Cardiac muscle cell (in vitro differentiated cells and primary cell): Measurements from ENCODE around the gene CCBE1. TPM values are rescaled to one million over a fixed set of nuclear protein-coding genes. Genes with fewer than 3 reads are reported as not detected.

Experiments
- DNase-seq, 2 donors: peaks; one replicate each; pipeline versions ENCODE4 v3.0.0 to v3.0.0-alpha.2; 2010 to 2017; ENCODE audit warnings: low read depth in 1 of 2, low spot score in 1 of 2
- H3K27ac ChIP-seq: fragments of 200-600 bp; sonication (generic); 2 replicates; pipeline ENCODE4 v1.5.1; 2016
- H3K27me3 ChIP-seq: fragments of 200-600 bp; sonication (generic); 2 replicates; pipeline ENCODE4 v1.6.0; 2016; ENCODE audit warnings: control low read depth
- H3K36me3 ChIP-seq: fragments of 200-600 bp; sonication (generic); 2 replicates; pipeline ENCODE4 v1.5.1; 2016; ENCODE audit warnings: control low read depth
- H3K4me1 ChIP-seq: fragments of 200-600 bp; sonication (generic); 2 replicates; pipeline ENCODE4 v1.8.1; 2017; ENCODE audit warnings: low read depth, mild to moderate bottlenecking, mixed run types
- H3K4me3 ChIP-seq: fragments of 200-600 bp; sonication (generic); 2 replicates; pipeline ENCODE4 v1.5.1; 2016; ENCODE audit warnings: mild to moderate bottlenecking
- H3K9me3 ChIP-seq: fragments of 200-600 bp; sonication (generic); 2 replicates; pipeline ENCODE4 v1.5.1; 2017; ENCODE audit warnings: low read depth, mild to moderate bottlenecking, control low read depth
- CTCF ChIP-seq: IDR thresholded peaks from 2 replicates; pipeline ENCODE4 v1.5.1; 2012; ENCODE audit warnings: low read depth, mild to moderate bottlenecking, low read length
- polyA plus RNA-seq: library from polyadenylated mRNA; unstranded; fragments of >200 nt; fragmentation: Nextera tagmentation; extraction: Ambion mirVana; gene quantifications from 2 replicates; pipeline ENCODE4 v1.2.1, GENCODE V29; 2016
- total RNA-seq: library from RNA; depleted of rRNA; stranded (reverse); fragments of >200 nt; gene quantifications from 2 replicates; pipeline ENCODE4 v1.2.3, GENCODE V29; 2016

Gene CCBE1
- total and polyA plus RNA-seq, 2 experiments from 2014 or later: 1.5 to 3.7 TPM

- H3K27ac ChIP-seq: no peak overlapping the region
These were observed 130.7 kb downstream of the CCBE1 start for GRCh38 chr18:59566533-59566971.

GRCh38 chr18:59565957-59566356 lies 131.3 kb downstream of the CCBE1 start:
- Histone ChIP-seq H3K27ac (no peak overlapping the region), H3K36me3 (no peaks in the 10 kb centered on the region), H3K27me3 (no peaks in the 10 kb centered on the region), H3K4me1 (peaks cover 23% of the 10 kb centered on the region), H3K9me3 (no peaks in the 10 kb centered on the region), H3K4me3 (no peak overlapping the region)
- peak in 1 of 2 donors; percentile 27 for DNase-seq
- no peak for TF ChIP-seq CTCF

More at GRCh38 chr18:59566533-59566971, 130.7 kb downstream of the CCBE1 start:
- DNase-seq: peak in 1 of 2 donors; percentile 94
- no peaks in the 10 kb centered on the region for H3K27me3 ChIP-seq
- H3K9me3 ChIP-seq: no peaks in the 10 kb centered on the region
- no peaks in the 10 kb centered on the region for H3K36me3 ChIP-seq
- TF ChIP-seq CTCF: no peak
- H3K4me1 ChIP-seq: peaks cover 23% of the 10 kb centered on the region
- no peak overlapping the region for H3K4me3 ChIP-seq

GRCh38 chr18:59564561-59564960 lies 132.7 kb downstream of the CCBE1 start:
- Histone ChIP-seq H3K4me3 (no peak overlapping the region), H3K36me3 (no peaks in the 10 kb centered on the region), H3K9me3 (no peaks in the 10 kb centered on the region), H3K4me1 (peaks cover 13% of the 10 kb centered on the region), H3K27me3 (no peaks in the 10 kb centered on the region), H3K27ac (no peak overlapping the region)
- TF ChIP-seq CTCF: no peak
- DNase-seq: no peak

GRCh38 chr18:59563176-59563785 lies 133.9 kb downstream of the CCBE1 start:
- no peaks in the 10 kb centered on the region for H3K9me3 ChIP-seq
- H3K27me3 ChIP-seq: no peaks in the 10 kb centered on the region
- no peak overlapping the region for H3K27ac ChIP-seq
- peaks cover 8% of the 10 kb centered on the region for H3K4me1 ChIP-seq
- H3K36me3 ChIP-seq: no peaks in the 10 kb centered on the region
- DNase-seq: no peak
- no peak overlapping the region for H3K4me3 ChIP-seq
- no peak for TF ChIP-seq CTCF

GRCh38 chr18:59562751-59563150 lies 134.5 kb downstream of the CCBE1 start:
- DNase-seq: no peak
- no peak overlapping the region for H3K27ac ChIP-seq
- no peak overlapping the region for H3K4me3 ChIP-seq
- no peaks in the 10 kb centered on the region for H3K9me3 ChIP-seq
- peaks cover 8% of the 10 kb centered on the region for H3K4me1 ChIP-seq
- no peaks in the 10 kb centered on the region for H3K27me3 ChIP-seq
- H3K36me3 ChIP-seq: no peaks in the 10 kb centered on the region
- TF ChIP-seq CTCF: no peak
